HAP-1 (cell line): ENCODE results near the gene GPR146.

Experiments used
- DNase-seq, 2 experiments: peaks; one replicate each; pipeline ENCODE4 v3.0.0-alpha.2; 2016 to 2020; ENCODE audit warnings: low spot score in 2 of 2
- H3K27me3 ChIP-seq: fragments of 250-450 bp; sonication (Bioruptor Pico); 2 replicates; pipeline ENCODE4 v1.5.1; 2020; ENCODE audit warnings: low read depth, mild to moderate bottlenecking, moderate library complexity
- H3K36me3 ChIP-seq: fragments of 250-450 bp; sonication (Bioruptor Pico); replicated peaks from 2 replicates; pipeline ENCODE4 v1.5.1; 2020; ENCODE audit warnings: mild to moderate bottlenecking
- H3K4me1 ChIP-seq: fragments of 250-450 bp; sonication (Bioruptor Pico); 2 replicates; pipeline ENCODE4 v1.5.1; 2020; ENCODE audit warnings: mild to moderate bottlenecking
- H3K4me3 ChIP-seq: fragments of 250-450 bp; sonication (Bioruptor Pico); 2 replicates; pipeline ENCODE4 v1.5.1; 2020; ENCODE audit warnings: mild to moderate bottlenecking, moderate library complexity
- H3K9me3 ChIP-seq: fragments of 250-450 bp; sonication (Bioruptor Pico); 2 replicates; pipeline ENCODE4 v1.5.1; 2020; ENCODE audit warnings: mild to moderate bottlenecking, moderate library complexity
- in situ Hi-C: fragments of 300-500 bp; cut with MboI; formaldehyde crosslinking; loops from 3 replicates; pipeline ENCODE4 v1.14.3; 2020; ENCODE audit warnings: low sequenced_read_pairs, inconsistent platforms, mixed read lengths

GPR146 gene

DNA sequence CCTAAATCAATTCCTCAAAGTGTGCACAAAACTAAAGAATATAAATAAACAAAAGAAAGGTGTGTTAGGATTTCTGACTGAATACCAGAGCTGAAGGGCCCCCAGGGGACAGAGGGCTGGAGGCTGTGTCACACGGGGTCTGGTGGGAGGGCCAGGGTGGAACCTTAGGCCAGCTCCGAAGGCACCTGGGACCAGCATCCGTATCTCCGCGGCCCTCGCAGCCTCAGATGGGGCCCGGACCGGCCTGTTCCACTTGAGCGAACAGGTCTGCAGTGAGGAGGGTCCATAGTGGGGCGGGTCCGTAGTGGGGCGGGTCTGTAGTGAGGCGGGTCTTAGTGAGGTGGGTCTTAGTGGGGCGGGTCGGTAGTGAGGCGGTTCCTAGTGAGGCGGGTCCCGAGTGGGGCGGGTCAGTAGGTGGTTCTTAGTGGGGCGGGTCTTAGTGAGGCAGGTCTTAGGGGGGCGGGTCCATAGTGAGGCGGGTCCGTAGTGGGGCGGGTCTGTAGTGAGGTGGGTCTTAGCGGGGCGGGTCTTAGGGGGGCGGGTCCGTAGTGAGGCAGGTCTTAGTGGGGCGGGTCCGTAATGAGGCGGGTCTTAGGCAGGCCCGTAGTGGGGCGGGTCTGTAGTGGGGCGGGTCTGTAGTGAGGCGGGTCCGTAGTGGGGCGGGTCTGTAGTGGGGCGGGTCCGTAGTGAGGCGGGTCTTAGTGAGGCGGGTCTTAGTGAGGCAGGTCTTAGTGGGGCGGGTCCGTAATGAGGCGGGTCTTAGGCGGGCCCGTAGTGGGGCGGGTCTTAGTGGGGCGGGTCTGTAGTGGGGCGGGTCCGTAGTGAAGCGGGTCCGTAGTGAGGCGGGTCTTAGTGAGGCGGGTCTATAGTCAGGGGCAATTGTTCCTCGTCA is 15.1 kb downstream of the GPR146 start:
- Histone ChIP-seq H3K9me3 (no peaks in the 10 kb centered on the region), H3K27me3 (no peaks in the 10 kb centered on the region), H3K4me3 (no peak overlapping the region; the same call in 1 of the 2 replicates), H3K4me1 (peaks cover 8% of the 10 kb centered on the region), H3K36me3 (no peaks in the 10 kb centered on the region)
- DNase-seq = peak; percentile 64 to 93
- in situ Hi-C loops = no loop called here

DNA sequence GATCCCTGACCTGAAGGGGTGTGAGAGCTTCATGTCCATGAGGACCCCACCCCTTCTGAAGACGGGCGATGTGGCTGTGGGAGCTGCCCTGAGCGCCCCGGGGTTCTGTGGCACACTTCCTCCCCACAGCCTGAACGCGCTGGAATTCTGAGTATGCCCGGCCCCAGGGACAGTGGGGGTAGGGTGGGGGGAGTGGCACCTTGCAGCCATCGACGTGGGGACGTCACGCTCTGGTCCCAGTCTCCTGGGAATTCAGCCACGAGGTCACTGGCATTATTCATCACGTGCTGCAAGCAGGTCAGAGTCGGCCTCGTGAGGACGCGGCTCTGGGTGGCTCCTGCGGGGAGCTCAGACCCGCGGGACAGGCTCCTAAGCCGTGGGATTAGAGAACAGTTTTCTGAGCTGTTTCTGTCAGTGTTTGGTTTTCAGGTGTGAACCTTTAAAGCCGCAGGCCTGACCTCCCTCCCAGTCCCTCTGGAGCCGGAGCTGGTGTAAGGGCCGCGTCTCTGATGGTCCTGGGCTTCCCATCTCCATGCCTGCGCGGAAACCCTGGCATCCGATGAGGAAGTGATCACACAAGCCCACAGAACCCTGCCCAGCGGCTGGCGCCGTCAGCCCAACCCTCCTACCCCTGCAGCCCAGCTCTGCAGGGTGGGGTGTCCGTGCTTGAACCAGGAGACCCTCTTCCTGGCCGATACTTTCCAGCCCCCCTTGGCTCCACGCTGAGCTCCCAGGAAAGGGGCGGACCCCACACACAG is 16.1 kb downstream of the GPR146 start:
- in situ Hi-C loops = no loop called here
- Histone ChIP-seq H3K36me3 (no peaks in the 10 kb centered on the region), H3K27me3 (no peaks in the 10 kb centered on the region), H3K4me1 (peaks cover 8% of the 10 kb centered on the region), H3K4me3 (no peak overlapping the region; the same call in 1 of the 2 replicates), H3K9me3 (no peaks in the 10 kb centered on the region)
- DNase-seq = peak in 1 of 2 experiments; percentile 48

DNA sequence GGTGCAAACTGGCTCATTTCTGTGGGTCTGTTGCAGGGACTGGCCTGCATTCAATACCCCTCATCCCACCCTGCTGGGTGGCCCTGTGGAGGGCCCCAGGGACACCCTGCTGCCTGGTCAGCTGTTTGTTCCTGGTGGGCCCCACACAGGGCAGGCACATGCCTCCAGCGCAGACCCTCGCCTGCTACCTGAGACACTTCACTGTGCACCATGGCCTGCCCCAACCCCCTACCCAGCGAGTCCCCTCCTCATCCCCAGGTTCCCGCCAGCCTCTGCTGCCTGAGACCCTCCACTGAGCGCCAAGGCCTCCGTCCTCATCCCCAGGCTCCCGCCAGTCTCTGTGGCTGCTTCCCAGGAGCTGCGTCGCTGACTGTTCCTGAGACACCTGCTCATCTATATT is 16.8 kb downstream of the GPR146 start:
- H3K9me3 ChIP-seq = no peaks in the 10 kb centered on the region
- no peak overlapping the region for H3K4me3 ChIP-seq
- in situ Hi-C loops = no loop called here
- DNase-seq = no peak
- H3K27me3 ChIP-seq = no peaks in the 10 kb centered on the region
- no peaks in the 10 kb centered on the region for H3K36me3 ChIP-seq
- H3K4me1 ChIP-seq = peaks cover 8% of the 10 kb centered on the region

DNA sequence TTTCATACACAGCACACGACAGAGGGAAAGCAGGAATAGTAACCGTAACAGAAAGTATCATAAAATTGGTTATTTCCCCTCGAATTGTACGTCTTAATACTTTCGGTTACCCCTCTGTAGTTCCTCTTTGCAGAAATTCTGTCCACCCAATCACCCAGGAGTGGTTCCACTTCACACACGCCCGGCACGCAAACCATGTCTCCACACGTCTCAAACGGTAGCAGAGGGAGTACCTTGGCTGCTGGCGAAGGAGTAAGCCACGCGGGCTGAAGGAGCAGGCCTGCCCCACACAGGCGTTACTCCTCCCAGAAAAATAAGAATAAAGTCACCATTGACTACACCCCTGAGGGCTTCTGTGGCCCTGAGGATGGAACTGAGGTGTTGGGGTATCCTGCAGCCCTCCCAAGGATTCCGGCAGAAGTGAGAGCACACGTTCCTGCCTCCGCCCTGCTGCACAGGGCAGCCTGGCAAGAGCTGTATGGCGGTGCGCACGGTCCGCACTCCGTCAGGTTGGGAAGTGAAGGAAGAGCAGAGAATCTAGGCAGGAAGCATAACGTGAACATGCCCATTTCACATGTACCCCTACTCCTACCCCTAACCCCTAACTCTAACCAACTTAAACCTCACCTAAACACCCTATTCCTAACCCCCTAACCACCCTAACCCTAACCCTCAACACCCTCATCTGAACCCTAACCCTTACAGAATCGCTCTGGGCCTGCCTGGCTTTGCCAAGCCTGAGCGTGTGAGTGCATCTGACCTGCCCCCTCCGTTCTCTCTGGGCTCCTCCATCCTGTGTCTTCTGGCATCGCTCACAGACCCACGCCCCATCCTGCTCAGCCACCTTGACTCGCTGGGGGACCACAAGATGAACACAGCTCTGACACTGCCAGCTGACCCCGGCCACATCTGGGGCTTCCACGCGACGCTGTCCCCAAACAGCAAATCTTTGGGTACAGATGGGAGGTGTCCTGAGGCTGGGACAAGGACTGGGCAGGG is 18.2 kb downstream of the GPR146 start:
- Histone ChIP-seq H3K36me3 (no peaks in the 10 kb centered on the region), H3K4me3 (no peak overlapping the region), H3K27me3 (no peaks in the 10 kb centered on the region), H3K9me3 (no peaks in the 10 kb centered on the region), H3K4me1 (peaks cover 8% of the 10 kb centered on the region)
- no peak for DNase-seq
- in situ Hi-C loops = no loop called here

DNA sequence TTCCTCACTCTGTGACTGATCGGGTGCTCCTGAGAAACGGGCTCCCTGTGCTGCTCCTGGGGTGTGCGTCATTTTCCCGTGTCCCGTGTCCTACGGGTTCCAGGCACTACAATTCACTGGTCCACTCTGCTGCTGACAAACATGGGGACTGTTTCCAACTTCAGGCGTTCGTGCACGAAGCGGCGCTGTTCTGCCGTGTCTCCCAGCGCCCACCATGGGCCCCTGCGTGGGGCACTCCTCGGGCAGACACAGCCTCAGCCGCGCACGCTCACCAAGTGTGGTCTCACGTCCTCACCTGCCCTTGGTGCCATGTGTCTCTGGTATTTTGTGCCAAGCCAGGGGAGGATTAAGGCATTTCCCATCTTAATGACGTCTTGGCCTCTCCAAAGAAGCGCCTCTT is 19.0 kb downstream of the GPR146 start:
- no peak for DNase-seq
- H3K4me1 ChIP-seq = peaks cover 8% of the 10 kb centered on the region
- in situ Hi-C loops = no loop called here
- H3K27me3 ChIP-seq = no peaks in the 10 kb centered on the region
- no peaks in the 10 kb centered on the region for H3K9me3 ChIP-seq
- no peak overlapping the region for H3K4me3 ChIP-seq
- no peaks in the 10 kb centered on the region for H3K36me3 ChIP-seq

DNA sequence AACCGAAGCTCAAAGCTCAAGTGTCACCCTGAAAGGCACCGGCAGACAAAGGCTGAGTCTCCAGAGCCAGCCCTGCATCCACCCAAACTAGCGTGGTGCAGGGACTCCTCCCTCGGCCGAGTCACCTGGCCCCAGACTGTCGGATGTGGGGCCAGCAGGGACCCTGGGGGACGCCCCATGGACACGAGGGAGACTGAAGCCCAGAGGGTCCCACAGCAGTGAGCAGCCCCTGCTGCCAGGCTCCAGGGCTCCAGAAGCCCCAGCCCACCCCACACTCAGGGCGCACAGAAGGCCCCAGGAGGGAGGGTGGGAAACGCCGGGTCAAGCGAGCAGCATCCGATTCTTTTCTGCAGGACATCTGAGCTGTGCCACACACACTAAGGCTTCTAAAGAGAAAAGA is 20.2 kb downstream of the GPR146 start:
- no peaks in the 10 kb centered on the region for H3K9me3 ChIP-seq
- H3K4me1 ChIP-seq = peaks cover 8% of the 10 kb centered on the region
- H3K4me3 ChIP-seq = no peak overlapping the region
- no peaks in the 10 kb centered on the region for H3K27me3 ChIP-seq
- in situ Hi-C loops = no loop called here
- DNase-seq = no peak
- no peaks in the 10 kb centered on the region for H3K36me3 ChIP-seq

DNA sequence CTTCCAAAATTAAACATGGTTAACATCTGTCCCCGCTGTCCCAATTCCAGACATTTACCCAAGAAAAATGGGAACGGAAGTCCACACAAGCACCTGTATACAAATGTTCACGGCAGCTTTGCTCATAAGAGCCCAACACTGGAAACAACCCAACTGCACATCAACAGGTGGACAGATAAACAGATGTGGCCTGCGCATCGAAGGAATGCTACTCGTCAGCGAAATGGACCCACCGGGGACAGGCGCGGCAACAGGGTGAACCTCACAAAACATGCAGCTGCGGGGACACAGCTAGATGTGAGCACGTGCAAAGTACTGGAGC is 20.9 kb downstream of the GPR146 start:
- in situ Hi-C loops = loop anchor here (5.0 kb wide), 1 partner anchor 73 kb away; no protein-coding TSS in a partner anchor
- no peak for DNase-seq
- Histone ChIP-seq H3K36me3 (no peaks in the 10 kb centered on the region), H3K27me3 (no peaks in the 10 kb centered on the region), H3K9me3 (no peaks in the 10 kb centered on the region), H3K4me3 (no peak overlapping the region), H3K4me1 (peaks cover 5% of the 10 kb centered on the region; the same call in 1 of the 2 replicates)

DNA sequence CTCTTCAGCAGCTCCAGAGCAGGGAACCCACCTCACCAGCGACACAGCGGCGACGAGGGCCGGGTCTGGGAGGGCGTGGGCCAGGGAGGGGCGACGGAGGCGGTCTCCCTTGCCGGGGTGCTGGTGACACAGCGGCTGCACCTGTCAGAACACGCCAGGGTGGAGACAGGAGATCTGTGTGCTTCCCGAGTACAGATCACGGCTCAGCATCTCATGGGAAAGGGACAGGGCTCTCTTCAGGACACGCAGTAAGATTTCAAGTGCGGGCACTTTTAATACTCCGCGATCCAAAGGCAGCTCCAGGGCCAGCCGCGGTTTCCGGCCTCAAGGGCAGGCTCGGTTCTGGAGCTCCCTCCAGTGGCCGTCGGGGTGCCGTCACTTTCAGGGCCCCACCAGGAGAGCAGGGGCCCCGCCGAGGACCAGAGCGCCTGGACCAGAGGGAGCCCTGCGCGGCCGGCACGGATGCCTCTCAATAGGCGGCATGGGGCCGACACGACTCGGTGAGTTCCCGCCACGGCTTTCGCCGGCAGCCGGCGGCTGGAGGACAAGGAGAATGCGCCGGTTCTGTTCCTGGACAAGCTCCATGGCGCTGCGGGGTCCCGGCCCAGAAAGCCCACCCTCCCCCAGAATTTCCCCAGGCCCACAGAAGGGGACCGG is 21.4 kb downstream of the GPR146 start:
- no peak overlapping the region for H3K4me3 ChIP-seq
- H3K36me3 ChIP-seq = no peaks in the 10 kb centered on the region
- peaks cover under 1% of the 10 kb centered on the region; the same call in 1 of the 2 replicates for H3K4me1 ChIP-seq
- H3K27me3 ChIP-seq = no peaks in the 10 kb centered on the region
- H3K9me3 ChIP-seq = no peaks in the 10 kb centered on the region; the same call in 1 of the 2 replicates
- peak; percentile 37 to 89 for DNase-seq
- in situ Hi-C loops = loop anchor here (5.0 kb wide), 1 partner anchor 73 kb away; no protein-coding TSS in a partner anchor

DNA sequence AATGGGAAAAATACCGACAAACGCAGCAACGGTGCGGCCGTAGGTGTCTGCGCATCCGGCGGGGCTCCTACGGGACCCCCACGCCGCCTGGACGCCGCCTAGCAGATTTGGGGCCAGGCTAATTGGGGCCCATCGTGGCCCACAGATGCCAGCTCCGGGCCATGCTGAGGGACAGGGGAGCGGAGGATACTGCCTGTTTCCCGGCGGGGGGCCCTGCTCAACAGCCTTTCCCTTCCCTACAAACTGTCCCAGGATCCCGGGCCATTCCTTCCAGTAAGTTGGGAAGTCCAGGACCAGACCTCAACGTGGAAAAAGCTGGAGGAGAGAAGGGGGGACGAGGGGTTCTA is 21.9 kb downstream of the GPR146 start:
- DNase-seq = no peak
- no peaks in the 10 kb centered on the region; the same call in 1 of the 2 replicates for H3K4me1 ChIP-seq
- in situ Hi-C loops = loop anchor here (5.0 kb wide), 1 partner anchor 74 kb away; no protein-coding TSS in a partner anchor

DNA sequence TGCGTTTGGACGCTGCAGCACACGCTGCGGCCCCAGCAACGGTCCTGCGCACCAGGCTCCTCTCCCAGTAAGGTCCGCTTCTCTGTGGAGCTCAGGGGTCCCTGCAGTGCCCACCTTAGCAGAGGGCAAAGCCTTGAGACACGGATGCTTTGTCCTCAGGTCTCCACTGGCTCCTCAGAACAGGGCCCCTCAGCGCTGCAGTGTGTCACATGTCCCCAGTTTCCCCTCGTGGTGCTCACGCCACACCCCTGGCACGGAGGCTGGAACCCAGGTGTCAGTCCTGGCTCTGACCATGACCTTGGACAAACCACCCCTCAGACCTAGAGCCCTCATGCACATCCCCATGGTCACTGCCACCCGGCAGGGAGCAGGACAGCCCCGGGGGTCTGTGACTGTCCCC is 23.7 kb downstream of the GPR146 start:
- Histone ChIP-seq H3K36me3 (no peaks in the 10 kb centered on the region), H3K27me3 (no peaks in the 10 kb centered on the region), H3K9me3 (no peaks in the 10 kb centered on the region; the same call in 1 of the 2 replicates), H3K4me3 (no peak overlapping the region), H3K4me1 (no peaks in the 10 kb centered on the region; the same call in 1 of the 2 replicates)
- no peak for DNase-seq
- in situ Hi-C loops = loop anchor here (5.0 kb wide), 1 partner anchor 76 kb away; no protein-coding TSS in a partner anchor

More for the DNA sequence above, 21.9 kb downstream of the GPR146 start:
- Histone ChIP-seq H3K4me3 (no peak overlapping the region), H3K9me3 (no peaks in the 10 kb centered on the region; the same call in 1 of the 2 replicates), H3K36me3 (no peaks in the 10 kb centered on the region), H3K27me3 (no peaks in the 10 kb centered on the region)

DNA sequence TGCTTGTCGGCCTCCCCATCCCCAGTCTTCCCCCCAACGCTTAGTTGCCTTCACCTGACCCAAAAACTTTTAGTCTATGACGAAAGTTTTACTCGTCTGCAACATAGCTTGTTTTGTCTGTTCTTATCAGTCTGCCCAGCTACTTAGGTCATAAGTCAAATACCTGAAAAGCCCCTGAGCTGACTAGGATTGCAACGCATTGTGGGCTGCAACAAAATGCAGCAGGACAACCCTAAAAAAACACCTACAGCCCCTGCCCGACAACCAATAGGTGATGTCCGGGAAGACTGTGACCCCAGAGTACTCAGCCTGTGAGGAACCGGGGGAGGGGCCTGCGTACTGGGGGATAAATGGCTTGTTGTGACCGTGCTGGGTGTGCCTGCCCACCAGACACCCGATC is 24.3 kb downstream of the GPR146 start:
- no peak for DNase-seq
- Histone ChIP-seq H3K4me3 (no peak overlapping the region), H3K9me3 (no peaks in the 10 kb centered on the region; the same call in 1 of the 2 replicates), H3K36me3 (no peaks in the 10 kb centered on the region), H3K4me1 (no peaks in the 10 kb centered on the region; the same call in 1 of the 2 replicates), H3K27me3 (no peaks in the 10 kb centered on the region)
- in situ Hi-C loops = loop anchor here (5.0 kb wide), 1 partner anchor 76 kb away; no protein-coding TSS in a partner anchor

DNA sequence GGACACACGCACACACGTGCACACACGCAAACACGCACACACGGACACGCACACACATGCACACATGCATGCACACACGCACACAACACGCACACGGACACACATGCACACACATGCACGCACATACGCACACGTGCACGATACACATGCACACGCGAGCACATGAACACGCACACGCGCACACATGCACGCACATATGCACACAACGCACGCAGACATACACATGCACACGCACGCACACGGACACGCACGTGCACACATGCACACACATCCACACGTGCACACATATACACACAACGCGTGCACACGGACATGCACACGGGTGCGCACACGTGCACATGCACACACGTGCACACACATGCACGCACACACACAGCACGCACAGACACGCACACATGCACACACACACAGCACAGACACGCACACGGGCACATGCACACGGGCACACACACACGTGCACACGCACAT is 26.2 kb downstream of the GPR146 start:
- Histone ChIP-seq H3K9me3 (no peaks in the 10 kb centered on the region; the same call in 1 of the 2 replicates), H3K4me3 (no peak overlapping the region), H3K4me1 (no peaks in the 10 kb centered on the region; the same call in 1 of the 2 replicates), H3K36me3 (no peaks in the 10 kb centered on the region), H3K27me3 (no peaks in the 10 kb centered on the region)
- DNase-seq = no peak
- in situ Hi-C loops = no loop called here
